H9 (cell line): ENCODE data around the gene RNF5. TPM values are rescaled to one million over a fixed set of nuclear protein-coding genes. Genes with fewer than 3 reads are reported as not detected.

Experiments used
- DNase-seq: peaks from one replicate; pipeline ENCODE4 v3.0.0-alpha.2; 2017
- H2AFZ ChIP-seq: one replicate; pipeline ENCODE4 v1.6.1; 2013; ENCODE audit warnings: mild to moderate bottlenecking, low read length, control low read depth, moderate library complexity
- H2AK5ac ChIP-seq: 2 replicates; pipeline ENCODE4 v1.6.1; 2013; ENCODE audit warnings: low read length, control low read depth, mixed read lengths; ENCODE audit not compliant: insufficient read length
- H2BK120ac ChIP-seq: one replicate; pipeline ENCODE4 v1.6.1; 2013; ENCODE audit warnings: low read depth, mild to moderate bottlenecking, low read length, control low read depth, inconsistent platforms; ENCODE audit not compliant: poor library complexity, severe bottlenecking
- H2BK12ac ChIP-seq: 2 replicates; pipeline ENCODE4 v1.6.1; 2013; ENCODE audit warnings: low read length, control low read depth, mixed read lengths, low read depth; ENCODE audit not compliant: insufficient read length
- H2BK15ac ChIP-seq: 2 replicates; pipeline ENCODE4 v1.6.1; 2013; ENCODE audit warnings: low read depth, low read length, control low read depth
- H2BK20ac ChIP-seq: one replicate; pipeline ENCODE4 v1.6.1; 2013; ENCODE audit warnings: low read depth, mild to moderate bottlenecking, low read length, control low read depth, inconsistent platforms; ENCODE audit not compliant: poor library complexity, severe bottlenecking
- H2BK5ac ChIP-seq: 2 replicates; pipeline ENCODE4 v1.6.1; 2013; ENCODE audit warnings: low read length, control low read depth, mixed read lengths; ENCODE audit not compliant: insufficient read length
- H3K14ac ChIP-seq: 2 replicates; pipeline ENCODE4 v1.6.1; 2013; ENCODE audit warnings: low read length, control low read depth; ENCODE audit not compliant: insufficient read depth
- H3K18ac ChIP-seq: 2 replicates; pipeline ENCODE4 v1.6.1; 2013; ENCODE audit warnings: low read depth, mild to moderate bottlenecking, mixed read lengths, low read length, control low read depth; ENCODE audit not compliant: insufficient read length
- H3K23ac ChIP-seq: 2 replicates; pipeline ENCODE4 v1.6.1; 2013; ENCODE audit warnings: low read length, control low read depth, mixed read lengths, low read depth; ENCODE audit not compliant: insufficient read length
- H3K23me2 ChIP-seq: 2 replicates; pipeline ENCODE4 v1.6.1; 2013; ENCODE audit warnings: low read depth, mild to moderate bottlenecking, mixed read lengths, low read length, control low read depth; ENCODE audit not compliant: insufficient read length, poor library complexity, severe bottlenecking
- H3K27ac ChIP-seq: 2 replicates; pipeline ENCODE4 v1.5.1; 2013; ENCODE audit warnings: low read length, control low read depth, mixed read lengths, low read depth; ENCODE audit not compliant: insufficient read length
- H3K27me3 ChIP-seq: 2 replicates; pipeline ENCODE4 v1.6.1; 2013; ENCODE audit warnings: low read length, control low read depth, inconsistent platforms; ENCODE audit not compliant: insufficient read depth
- H3K4ac ChIP-seq: 2 replicates; pipeline ENCODE4 v1.6.1; 2013; ENCODE audit warnings: low read depth, mild to moderate bottlenecking, control low read depth, inconsistent platforms, low read length, moderate library complexity
- H3K4me1 ChIP-seq: 2 replicates; pipeline ENCODE4 v1.6.1; 2013; ENCODE audit warnings: low read length, control low read depth, inconsistent platforms; ENCODE audit not compliant: insufficient read depth
- H3K4me2 ChIP-seq: 2 replicates; pipeline ENCODE4 v1.6.1; 2013; ENCODE audit warnings: low read length, control low read depth, mixed read lengths; ENCODE audit not compliant: insufficient read length, insufficient read depth
- H3K56ac ChIP-seq: 2 replicates; pipeline ENCODE4 v1.6.1; 2013; ENCODE audit warnings: low read depth, mild to moderate bottlenecking, mixed read lengths, low read length, control low read depth; ENCODE audit not compliant: insufficient read length
- H3K79me1 ChIP-seq: 2 replicates; pipeline ENCODE4 v1.6.1; 2013; ENCODE audit warnings: low read depth, mild to moderate bottlenecking, moderate library complexity, low read length, control low read depth, inconsistent platforms; ENCODE audit not compliant: insufficient read depth, poor library complexity, severe bottlenecking
- H3K79me2 ChIP-seq: 2 replicates; pipeline ENCODE4 v1.6.1; 2013; ENCODE audit warnings: low read length, control low read depth, inconsistent platforms; ENCODE audit not compliant: insufficient read depth
- H3K9ac ChIP-seq: 2 replicates; pipeline ENCODE4 v1.6.1; 2013; ENCODE audit warnings: low read length, control low read depth, mixed read lengths; ENCODE audit not compliant: insufficient read length; ENCODE audit errors: extremely low read depth
- H3K9me3 ChIP-seq: one replicate; pipeline ENCODE4 v1.6.1; 2013; ENCODE audit warnings: low read depth, low read length, inconsistent platforms; ENCODE audit not compliant: control insufficient read depth
- H3T11ph ChIP-seq: one replicate; pipeline ENCODE4 v1.6.1; 2013; ENCODE audit warnings: mild to moderate bottlenecking, low read length, control low read depth, inconsistent platforms
- H4K20me1 ChIP-seq: one replicate; pipeline ENCODE4 v1.6.1; 2013; ENCODE audit not compliant: control insufficient read depth, insufficient read length, insufficient read depth
- H4K5ac ChIP-seq: 2 replicates; pipeline ENCODE4 v1.6.1; 2013; ENCODE audit warnings: low read depth, mild to moderate bottlenecking, mixed read lengths, low read length, control low read depth; ENCODE audit not compliant: insufficient read length
- H4K8ac ChIP-seq: replicated peaks from 2 replicates; pipeline ENCODE4 v1.6.1; 2013; ENCODE audit warnings: low read length, control low read depth, mixed read lengths, low read depth; ENCODE audit not compliant: insufficient read length
- H4K91ac ChIP-seq: 2 replicates; pipeline ENCODE4 v1.6.1; 2013; ENCODE audit warnings: low read depth, mild to moderate bottlenecking, moderate library complexity, mixed read lengths, low read length, control low read depth; ENCODE audit not compliant: insufficient read length
- H3K27ac Mint-ChIP-seq, 3 experiments: 2 replicates in 2 of 3; 3 replicates in 1 of 3; pipeline ENCODE4 v1.8.0; 2020 to 2021; ENCODE audit warnings: mixed read lengths in 3 of 3, mild to moderate bottlenecking in 1 of 3, moderate library complexity in 1 of 3
- H3K27me3 Mint-ChIP-seq: 2 replicates; pipeline ENCODE4 v1.8.0; 2021; ENCODE audit warnings: low read depth, mild to moderate bottlenecking, moderate library complexity, mixed read lengths
- H3K36me3 Mint-ChIP-seq, 3 experiments: 2 replicates in 2 of 3; 3 replicates in 1 of 3; pipeline ENCODE4 v1.8.0; 2020 to 2021; ENCODE audit warnings: low read depth in 3 of 3, mixed read lengths in 3 of 3; ENCODE audit not compliant: insufficient read depth in 1 of 3
- H3K4me1 Mint-ChIP-seq, 2 experiments: 2 replicates each; pipeline ENCODE4 v1.8.0; 2020; ENCODE audit warnings: mixed read lengths in 2 of 2
- H3K4me3 Mint-ChIP-seq, 2 experiments: 2 replicates in 1 of 2; 3 replicates in 1 of 2; pipeline ENCODE4 v1.8.0; 2020 to 2021; ENCODE audit warnings: mild to moderate bottlenecking in 2 of 2, mixed read lengths in 2 of 2, moderate library complexity in 1 of 2
- H3K9me3 Mint-ChIP-seq, 2 experiments: 2 replicates in 1 of 2; 3 replicates in 1 of 2; pipeline ENCODE4 v1.8.0; 2020; ENCODE audit warnings: mild to moderate bottlenecking in 2 of 2, mixed read lengths in 2 of 2, moderate library complexity in 1 of 2
- CTCF ChIP-seq: fragments of 200-600 bp; sonication (generic); conservative IDR thresholded peaks from 3 replicates; pipeline ENCODE4 v1.8.0; 2021; ENCODE audit warnings: antibody characterized with exemption, mild to moderate bottlenecking
- WGBS: extraction: QIAGEN DNeasy Blood & Tissue Kit; methylation state at CpG from one replicate; pipeline ENCODE4 v1.1.7; 2013; ENCODE audit warnings: missing lambda C conversion rate, low lambda C conversion rate, mixed read lengths; ENCODE audit not compliant: insufficient read length; ENCODE audit errors: extremely low coverage; 5-methylcytosine and 5-hydroxymethylcytosine counted together
- total RNA-seq: library from RNA; stranded (reverse); gene quantifications from 2 replicates; pipeline ENCODE4 v1.2.1, GENCODE V29; 2021

The RNF5 gene
- total RNA-seq, 1 experiment from 2014 or later: 116 TPM

- Histone ChIP-seq H3K79me1 (no peaks in the 10 kb centered on the region), H3K27me3 (no peaks in the 10 kb centered on the region), H2AFZ (no peak overlapping the region), H4K5ac (no peak overlapping the region), H2BK120ac (no peak overlapping the region), H4K91ac (no peak overlapping the region), H3K27ac (no peak overlapping the region), H3K9me3 (no peaks in the 10 kb centered on the region), H3K56ac (no peak overlapping the region), H3K4me1 (no peaks in the 10 kb centered on the region), H3K14ac (no peak overlapping the region), H3K18ac (no peak overlapping the region), H3K23ac (no peak overlapping the region), H3K9ac (no peak overlapping the region), H3T11ph (no peak overlapping the region), H2BK12ac (no peak overlapping the region), H2BK20ac (no peak overlapping the region), H4K20me1 (no peaks in the 10 kb centered on the region), H3K4ac (no peak overlapping the region), H3K23me2 (peaks cover 3% of the 10 kb centered on the region), H3K79me2 (no peaks in the 10 kb centered on the region), H2BK5ac (no peak overlapping the region), H3K4me2 (no peak overlapping the region), H2BK15ac (no peak overlapping the region), H2AK5ac (no peak overlapping the region), H4K8ac (no peak overlapping the region)
- peaks cover 8 to 23% (median 17%) of the 10 kb centered on the region in 3 experiments; a peak in 6 of 7 replicates for H3K36me3 Mint-ChIP-seq
- peaks cover 22 to 35% of the 10 kb centered on the region in 2 experiments for H3K4me1 Mint-ChIP-seq
- no peaks in the 10 kb centered on the region; the same call in 1 of the 2 replicates for H3K27me3 Mint-ChIP-seq
- peak overlapping the region; percentile 88 to 100 (median 99); a peak in 4 of 7 replicates for H3K27ac Mint-ChIP-seq
- peak overlapping the region; percentile 99 for H3K4me3 Mint-ChIP-seq
- TF ChIP-seq CTCF: no peak
- H3K9me3 Mint-ChIP-seq: no peaks in the 10 kb centered on the region
- no peak for DNase-seq
- no CpG with 5 or more reads among the region's 13 CpGs for WGBS
Observed at GRCh38 chr6:32128751-32129296, 49.4 kb upstream of the RNF5 start.
